ENCODE measurements around the gene PSMB9. TPM values are rescaled to one million over a fixed set of nuclear protein-coding genes. Genes with fewer than 3 reads are reported as not detected.
"Not testable (repeated sequence)": the region's sequence is repeated elsewhere in the genome, so short reads cannot be mapped to it uniquely, and the experiment has no call there.

The PSMB9 gene
- polyA plus RNA-seq, 3 donors from 2014 or later: 694 to 1,190 (median 822) TPM

- H3K27ac Mint-ChIP-seq, H3K4me3 Mint-ChIP-seq: not testable (repeated sequence)
Measured at GRCh38 chr6:32880962-32881361, 27.0 kb downstream of the PSMB9 start.

GRCh38 chr6:32882879-32883250 is 28.9 kb downstream of the PSMB9 start:
- Mint-ChIP-seq H3K27me3 (ENCODE audit: low read depth in 3 of 3) (peaks cover 1 to 5% (median 2%) of the 10 kb centered on the region in 3 donors), H3K36me3 (peaks cover 8 to 30% (median 20%) of the 10 kb centered on the region in 3 donors), H3K4me1 (no peaks in the 10 kb centered on the region), H3K4me3 (no peak overlapping the region), H3K27ac (no peak overlapping the region), H3K9me3 (no peaks in the 10 kb centered on the region)
- no peak for DNase-seq

More at GRCh38 chr6:32880962-32881361, 27.0 kb downstream of the PSMB9 start:
- not testable (repeated sequence) for H3K27me3 Mint-ChIP-seq (ENCODE audit: low read depth in 3 of 3); H3K4me1 Mint-ChIP-seq; DNase-seq; H3K9me3 Mint-ChIP-seq
- peaks cover 10 to 32% (median 22%) of the 10 kb centered on the region in 3 donors for H3K36me3 Mint-ChIP-seq

GRCh38 chr6:32883789-32884188 is 29.8 kb downstream of the PSMB9 start:
- Mint-ChIP-seq H3K4me3 (no peak overlapping the region), H3K27me3 (ENCODE audit: low read depth in 3 of 3) (peaks cover 1 to 5% (median 2%) of the 10 kb centered on the region in 3 donors), H3K36me3 (peaks cover 5 to 23% (median 17%) of the 10 kb centered on the region in 3 donors), H3K4me1 (no peaks in the 10 kb centered on the region), H3K9me3 (no peaks in the 10 kb centered on the region), H3K27ac (no peak overlapping the region)
- DNase-seq: no peak

GRCh38 chr6:32885698-32886286 is 31.8 kb downstream of the PSMB9 start:
- Mint-ChIP-seq H3K4me1 (no peaks in the 10 kb centered on the region), H3K36me3 (peaks cover 0 to 7% (median 2%) of the 10 kb centered on the region in 3 donors), H3K9me3 (no peaks in the 10 kb centered on the region), H3K27me3 (ENCODE audit: low read depth in 3 of 3) (peaks cover 0 to 3% (median 0%) of the 10 kb centered on the region in 3 donors), H3K4me3 (no peak overlapping the region), H3K27ac (no peak overlapping the region)
- DNase-seq: peak; percentile 61 to 71 (median 67)

GRCh38 chr6:32886681-32887383 is 32.8 kb downstream of the PSMB9 start:
- no peak overlapping the region for H3K4me3 Mint-ChIP-seq
- H3K27ac Mint-ChIP-seq: no peak overlapping the region
- no peaks in the 10 kb centered on the region for H3K9me3 Mint-ChIP-seq
- H3K27me3 Mint-ChIP-seq (ENCODE audit: low read depth in 3 of 3): peaks cover 0 to 3% (median 0%) of the 10 kb centered on the region in 3 donors
- no peak for DNase-seq
- H3K4me1 Mint-ChIP-seq: no peaks in the 10 kb centered on the region
- H3K36me3 Mint-ChIP-seq: peaks cover 0 to under 1% (median 0%) of the 10 kb centered on the region in 3 donors

GRCh38 chr6:32887616-32888015 is 33.6 kb downstream of the PSMB9 start:
- no peaks in the 10 kb centered on the region for H3K4me1 Mint-ChIP-seq
- no peaks in the 10 kb centered on the region for H3K36me3 Mint-ChIP-seq
- no peak for DNase-seq
- H3K27me3 Mint-ChIP-seq (ENCODE audit: low read depth in 3 of 3): peaks cover 0 to 3% (median 0%) of the 10 kb centered on the region in 3 donors
- H3K9me3 Mint-ChIP-seq: no peaks in the 10 kb centered on the region
- no peak overlapping the region for H3K27ac Mint-ChIP-seq
- H3K4me3 Mint-ChIP-seq: no peak overlapping the region

- Mint-ChIP-seq H3K27ac (no peak overlapping the region), H3K27me3 (ENCODE audit: low read depth in 3 of 3) (peaks cover 0 to 3% (median under 1%) of the 10 kb centered on the region in 3 donors), H3K36me3 (no peaks in the 10 kb centered on the region), H3K9me3 (no peaks in the 10 kb centered on the region), H3K4me1 (peaks cover 0 to under 1% of the 10 kb centered on the region in 2 donors), H3K4me3 (no peak overlapping the region)
- DNase-seq: no peak
Measured at GRCh38 chr6:32888576-32888975, 34.6 kb downstream of the PSMB9 start.

- Mint-ChIP-seq H3K4me1 (peaks cover under 1 to 7% of the 10 kb centered on the region in 2 donors), H3K27me3 (ENCODE audit: low read depth in 3 of 3) (peaks cover 0 to 6% (median 5%) of the 10 kb centered on the region in 3 donors), H3K36me3 (no peaks in the 10 kb centered on the region), H3K4me3 (no peak overlapping the region), H3K9me3 (no peaks in the 10 kb centered on the region), H3K27ac (no peak overlapping the region)
- no peak for DNase-seq
Measured at GRCh38 chr6:32889533-32889932, 35.5 kb downstream of the PSMB9 start.

GRCh38 chr6:32890831-32891230 is 36.8 kb downstream of the PSMB9 start:
- H3K4me3 Mint-ChIP-seq: no peak overlapping the region
- peaks cover 13 to 20% of the 10 kb centered on the region in 2 donors for H3K4me1 Mint-ChIP-seq
- no peaks in the 10 kb centered on the region for H3K36me3 Mint-ChIP-seq
- H3K27ac Mint-ChIP-seq: no peak overlapping the region
- H3K9me3 Mint-ChIP-seq: no peaks in the 10 kb centered on the region
- no peak for DNase-seq
- H3K27me3 Mint-ChIP-seq (ENCODE audit: low read depth in 3 of 3): peaks cover 0 to 6% (median 5%) of the 10 kb centered on the region in 3 donors

GRCh38 chr6:32894085-32895005 is 40.4 kb downstream of the PSMB9 start:
- H3K4me1 Mint-ChIP-seq: peaks cover 30 to 42% of the 10 kb centered on the region in 2 donors
- H3K36me3 Mint-ChIP-seq: no peaks in the 10 kb centered on the region
- H3K27me3 Mint-ChIP-seq (ENCODE audit: low read depth in 3 of 3): peaks cover 0 to 6% (median 2%) of the 10 kb centered on the region in 3 donors

GRCh38 chr6:32895006-32895345 is 41.0 kb downstream of the PSMB9 start:
- Mint-ChIP-seq H3K4me3 (peak overlapping the region; percentile 98 to 100 (median 99)), H3K9me3 (no peaks in the 10 kb centered on the region), H3K27ac (peak overlapping the region; percentile 94 to 98 (median 96)), H3K27me3 (ENCODE audit: low read depth in 3 of 3) (peaks cover 0 to 6% (median 2%) of the 10 kb centered on the region in 3 donors), H3K36me3 (no peaks in the 10 kb centered on the region), H3K4me1 (peaks cover 30 to 42% of the 10 kb centered on the region in 2 donors)
- DNase-seq: no peak

More at GRCh38 chr6:32894085-32895005, 40.4 kb downstream of the PSMB9 start:
- DNase-seq: peak; percentile 92 to 93 (median 93)
- Mint-ChIP-seq H3K9me3 (no peaks in the 10 kb centered on the region), H3K4me3 (peak overlapping the region; percentile 98 to 100 (median 99)), H3K27ac (peak overlapping the region; percentile 94 to 98 (median 96))

- no peak overlapping the region for H3K27ac Mint-ChIP-seq
- no peaks in the 10 kb centered on the region for H3K4me1 Mint-ChIP-seq
- no peaks in the 10 kb centered on the region for H3K9me3 Mint-ChIP-seq
- DNase-seq: no peak
- peaks cover 0 to 8% (median 0%) of the 10 kb centered on the region in 3 donors for H3K36me3 Mint-ChIP-seq
- H3K27me3 Mint-ChIP-seq (ENCODE audit: low read depth in 3 of 3): no peaks in the 10 kb centered on the region
- no peak overlapping the region for H3K4me3 Mint-ChIP-seq
Measured at GRCh38 chr6:32903952-32904351, 50.0 kb downstream of the PSMB9 start.

GRCh38 chr6:32905078-32905477 is 51.1 kb downstream of the PSMB9 start:
- Mint-ChIP-seq H3K4me3 (no peak overlapping the region), H3K27me3 (ENCODE audit: low read depth in 3 of 3) (no peaks in the 10 kb centered on the region), H3K36me3 (peaks cover 0 to 8% (median 0%) of the 10 kb centered on the region in 3 donors), H3K27ac (no peak overlapping the region), H3K4me1 (no peaks in the 10 kb centered on the region), H3K9me3 (no peaks in the 10 kb centered on the region)
- no peak for DNase-seq

All from immature natural killer cell (primary cell).